NCI-H748 (cell line): ENCODE results near the gene ZFHX3.
"Not testable (repeated sequence)": the region's sequence is repeated elsewhere in the genome, so short reads cannot be mapped to it uniquely, and the experiment has no call there.

Experiments
- DNase-seq: peaks from one replicate; lab custom pipeline; 2025; ENCODE audit not compliant: unreplicated experiment; lab: John Stamatoyannopoulos, UW

The ZFHX3 gene, protein sequence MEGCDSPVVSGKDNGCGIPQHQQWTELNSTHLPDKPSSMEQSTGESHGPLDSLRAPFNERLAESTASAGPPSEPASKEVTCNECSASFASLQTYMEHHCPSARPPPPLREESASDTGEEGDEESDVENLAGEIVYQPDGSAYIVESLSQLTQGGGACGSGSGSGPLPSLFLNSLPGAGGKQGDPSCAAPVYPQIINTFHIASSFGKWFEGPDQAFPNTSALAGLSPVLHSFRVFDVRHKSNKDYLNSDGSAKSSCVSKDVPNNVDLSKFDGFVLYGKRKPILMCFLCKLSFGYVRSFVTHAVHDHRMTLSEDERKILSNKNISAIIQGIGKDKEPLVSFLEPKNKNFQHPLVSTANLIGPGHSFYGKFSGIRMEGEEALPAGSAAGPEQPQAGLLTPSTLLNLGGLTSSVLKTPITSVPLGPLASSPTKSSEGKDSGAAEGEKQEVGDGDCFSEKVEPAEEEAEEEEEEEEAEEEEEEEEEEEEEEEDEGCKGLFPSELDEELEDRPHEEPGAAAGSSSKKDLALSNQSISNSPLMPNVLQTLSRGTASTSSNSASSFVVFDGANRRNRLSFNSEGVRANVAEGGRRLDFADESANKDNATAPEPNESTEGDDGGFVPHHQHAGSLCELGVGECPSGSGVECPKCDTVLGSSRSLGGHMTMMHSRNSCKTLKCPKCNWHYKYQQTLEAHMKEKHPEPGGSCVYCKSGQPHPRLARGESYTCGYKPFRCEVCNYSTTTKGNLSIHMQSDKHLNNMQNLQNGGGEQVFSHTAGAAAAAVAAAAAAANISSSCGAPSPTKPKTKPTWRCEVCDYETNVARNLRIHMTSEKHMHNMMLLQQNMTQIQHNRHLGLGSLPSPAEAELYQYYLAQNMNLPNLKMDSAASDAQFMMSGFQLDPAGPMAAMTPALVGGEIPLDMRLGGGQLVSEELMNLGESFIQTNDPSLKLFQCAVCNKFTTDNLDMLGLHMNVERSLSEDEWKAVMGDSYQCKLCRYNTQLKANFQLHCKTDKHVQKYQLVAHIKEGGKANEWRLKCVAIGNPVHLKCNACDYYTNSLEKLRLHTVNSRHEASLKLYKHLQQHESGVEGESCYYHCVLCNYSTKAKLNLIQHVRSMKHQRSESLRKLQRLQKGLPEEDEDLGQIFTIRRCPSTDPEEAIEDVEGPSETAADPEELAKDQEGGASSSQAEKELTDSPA (N-terminal part only)

GRCh38 chr16:73047536-73048291, at the start of gene ZFHX3:
Gene ZFHX3 (minus strand): TSS chr16:73048128. CDS start chr16:72960145, 87,983 bp downstream.
- peak; percentile 64 for DNase-seq

DNA sequence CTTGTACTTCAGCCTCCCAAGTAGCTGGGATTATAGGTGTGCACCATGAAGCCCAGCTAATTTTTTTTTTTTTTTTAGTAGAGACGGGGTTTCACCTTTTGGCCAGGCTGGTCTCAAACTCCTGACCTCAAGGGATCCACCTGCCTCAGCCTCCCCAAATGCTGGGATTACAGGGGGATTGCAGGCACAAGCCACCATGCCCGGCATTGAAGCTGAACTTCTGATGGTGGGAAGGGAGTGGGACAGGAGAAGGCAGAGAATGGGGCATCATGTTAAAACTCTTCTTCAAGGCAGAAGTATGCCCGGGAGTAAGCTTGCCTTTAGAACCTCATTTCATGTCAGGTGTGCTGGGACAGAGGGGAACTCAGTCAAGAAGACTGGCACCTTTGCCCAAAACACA, 48.6 kb upstream of the ZFHX3 start:
- no peak for DNase-seq

DNA sequence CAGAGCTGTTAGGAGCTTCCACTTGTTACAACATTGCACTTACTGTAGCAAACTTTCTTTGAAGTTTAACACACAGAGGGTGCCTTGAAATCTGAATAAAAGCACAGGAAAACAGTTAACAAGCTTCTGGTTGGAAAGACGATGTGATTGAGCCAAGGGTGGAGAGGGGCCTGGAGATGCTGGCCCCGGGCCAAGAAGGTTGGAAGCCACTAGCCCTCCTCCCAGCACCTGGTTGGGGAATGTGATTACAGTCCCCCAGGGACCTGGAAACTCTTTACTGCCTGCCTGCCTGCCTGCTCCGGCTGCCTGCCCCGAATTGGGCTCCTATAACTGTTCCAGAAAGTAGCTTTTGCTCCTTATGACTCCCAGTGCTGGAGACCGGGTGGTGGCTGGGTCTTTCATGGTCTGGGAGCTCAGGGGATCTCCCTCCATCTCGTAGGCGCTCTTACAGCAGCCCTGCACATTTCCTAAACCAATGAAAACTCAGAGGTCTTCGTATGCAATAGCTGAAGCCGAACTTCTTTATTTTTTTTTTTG, 48.0 kb upstream of the ZFHX3 start:
- peak; percentile 71 for DNase-seq

DNA sequence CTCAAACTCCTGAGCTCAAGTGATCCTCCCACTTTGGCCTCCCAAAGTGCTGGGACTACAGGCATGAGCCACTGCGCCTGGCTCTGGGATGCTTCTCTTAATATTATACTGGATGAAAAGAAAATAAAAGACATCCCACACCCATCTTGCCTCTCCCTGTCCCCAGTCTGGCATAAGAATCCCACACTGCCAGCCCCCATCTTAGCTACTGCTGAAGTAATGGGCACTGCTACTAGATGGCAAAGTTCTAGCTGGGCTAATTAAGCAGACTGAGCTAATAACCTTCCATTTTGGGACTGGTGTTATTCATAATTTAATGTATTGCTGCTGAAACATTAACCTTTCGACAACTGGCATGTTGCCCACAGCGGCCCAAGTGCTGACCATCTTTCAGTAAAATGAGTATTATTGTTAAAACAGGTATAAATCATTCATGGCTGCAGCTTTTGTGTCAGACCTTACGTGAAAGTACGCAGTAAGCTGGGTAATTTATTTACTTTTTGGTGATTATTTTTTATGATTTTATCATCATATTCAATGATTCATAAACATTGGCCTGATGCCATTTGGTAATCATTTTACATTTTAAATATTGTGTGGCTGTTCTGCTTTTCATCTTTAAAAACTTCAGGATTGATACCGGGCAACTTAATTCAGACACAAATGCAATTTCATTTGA, 47.4 kb upstream of the ZFHX3 start:
- DNase-seq, result peak; percentile 25

- no peak for DNase-seq
Measured at GRCh38 chr16:73094371-73094770, 46.4 kb upstream of the ZFHX3 start.

GRCh38 chr16:73093146-73094144, 45.5 kb upstream of the ZFHX3 start:
- no peak for DNase-seq

DNA sequence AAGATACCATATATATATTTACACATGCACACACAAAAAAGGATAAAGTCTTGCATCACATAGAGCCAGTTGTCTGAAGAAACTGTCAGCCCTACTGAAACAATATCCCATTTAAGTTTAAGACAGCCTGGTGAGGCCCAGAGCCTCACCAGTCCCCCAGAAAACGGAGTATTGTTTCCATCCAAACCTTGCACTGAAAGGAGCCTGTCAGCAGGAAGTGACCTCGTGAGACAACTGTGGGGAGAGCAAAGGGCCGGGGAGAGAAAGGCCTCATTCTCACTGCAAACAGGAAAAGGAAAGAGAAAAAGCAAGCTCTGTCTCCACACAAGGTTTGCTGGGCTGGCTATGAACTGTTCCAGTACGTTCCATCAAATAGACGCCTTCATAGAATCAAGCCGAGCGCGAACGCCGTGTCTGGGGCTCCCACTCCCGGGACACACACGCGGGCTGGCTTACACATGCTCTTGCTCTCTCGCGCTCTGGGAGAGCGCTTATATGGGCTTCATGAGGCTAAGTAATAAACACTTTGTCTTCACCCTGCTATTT, 44.4 kb upstream of the ZFHX3 start:
- peak; percentile 1 for DNase-seq

DNA sequence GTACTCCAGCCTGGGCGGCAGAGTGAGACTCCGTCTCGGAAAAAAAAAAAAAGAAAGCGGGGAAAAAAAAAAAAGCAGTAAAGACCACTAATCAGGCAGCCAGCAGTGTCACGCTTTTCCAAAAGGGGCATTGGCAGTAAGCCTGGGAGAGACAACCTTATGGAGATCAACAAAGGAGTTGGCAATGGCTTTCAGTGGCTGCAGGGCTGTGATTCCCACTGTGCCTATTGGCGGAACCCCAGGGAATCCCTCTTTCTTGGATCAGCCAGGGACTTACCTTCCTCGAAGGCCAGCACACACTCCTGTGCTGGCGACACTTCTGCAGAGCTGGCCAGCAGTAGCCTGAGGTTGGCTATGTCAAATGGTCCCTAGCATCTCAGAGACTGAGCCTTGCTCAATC, 43.2 kb upstream of the ZFHX3 start:
- DNase-seq, result no peak

DNA sequence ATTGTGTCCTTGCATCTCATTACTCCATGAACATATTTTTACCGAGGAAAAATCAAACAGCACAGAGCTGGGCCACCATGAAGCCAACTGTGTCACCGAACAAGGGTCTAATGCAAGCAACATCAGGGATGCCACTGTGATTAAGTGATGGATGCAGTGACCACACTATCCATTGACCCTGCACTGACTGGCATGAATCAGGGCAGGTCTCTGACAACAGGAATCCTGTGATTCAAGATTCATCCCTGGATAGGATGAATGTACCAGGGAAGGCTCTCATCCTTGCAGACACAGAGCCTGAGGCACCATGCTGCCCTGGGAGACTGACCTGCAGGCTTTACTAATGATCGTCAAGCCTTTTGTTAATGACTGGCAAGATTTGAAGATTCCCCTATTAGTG, 41.5 kb upstream of the ZFHX3 start:
- DNase-seq, result no peak

DNA sequence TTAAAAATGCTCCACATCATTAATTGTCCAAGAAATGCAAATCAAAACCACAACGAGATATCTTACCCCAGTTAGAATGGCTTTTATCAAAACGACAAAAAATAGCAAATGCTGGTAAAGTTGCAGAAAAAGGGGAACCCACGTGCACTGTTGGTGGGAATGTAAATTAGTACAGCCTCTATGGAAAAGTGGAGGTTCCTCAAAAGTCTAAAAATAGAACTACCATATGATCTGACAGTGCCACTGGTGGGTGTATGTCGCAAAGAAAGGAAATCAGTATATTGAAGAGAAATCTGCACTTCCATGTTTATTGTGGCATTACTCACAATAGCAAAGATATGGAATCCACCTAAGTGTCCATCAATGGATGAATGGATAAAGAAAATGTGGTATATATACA, 38.2 kb upstream of the ZFHX3 start:
- no peak for DNase-seq

- DNase-seq, result no peak
Measured at GRCh38 chr16:73083271-73083670, 35.3 kb upstream of the ZFHX3 start.

DNA sequence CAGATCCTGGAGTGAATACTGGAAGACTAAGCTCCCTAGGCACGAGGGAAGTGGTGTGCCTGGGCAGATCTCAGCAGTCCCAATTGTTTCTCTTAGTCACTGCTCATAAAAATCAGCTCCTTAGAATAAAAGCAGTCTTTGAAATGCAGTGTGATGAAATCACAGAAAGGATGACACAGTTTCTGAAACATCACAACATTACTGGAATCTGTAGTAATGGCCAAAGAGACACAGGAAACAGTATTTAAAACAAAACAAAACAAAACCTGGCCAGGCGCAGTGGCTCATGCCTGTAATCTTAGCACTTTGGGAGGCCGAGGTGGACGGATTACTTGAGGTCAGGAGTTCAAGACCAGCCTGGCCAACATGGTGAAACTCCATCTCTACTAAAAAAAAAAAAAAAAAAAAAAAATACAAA, 34.7 kb upstream of the ZFHX3 start:
- not testable (repeated sequence) for DNase-seq

DNA sequence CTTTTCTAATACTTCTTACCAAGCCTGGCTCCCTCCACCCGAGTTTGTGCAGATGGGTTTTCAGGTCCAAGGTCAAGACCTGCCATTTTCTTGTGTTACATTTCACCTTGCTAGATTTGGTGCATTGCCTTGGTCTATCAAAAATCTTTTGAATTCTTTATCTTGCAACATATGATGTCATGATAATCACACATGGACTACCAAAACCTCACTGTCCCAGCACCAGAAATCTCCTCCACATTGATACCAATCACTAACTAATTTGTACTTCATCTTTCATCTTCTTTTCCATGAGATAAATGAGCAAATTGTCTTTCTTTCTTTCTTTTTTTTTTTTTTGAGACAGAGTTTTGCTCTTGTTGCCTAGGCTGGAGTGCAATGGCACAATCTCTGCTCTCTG, 33.0 kb upstream of the ZFHX3 start:
- DNase-seq, result no peak

DNA sequence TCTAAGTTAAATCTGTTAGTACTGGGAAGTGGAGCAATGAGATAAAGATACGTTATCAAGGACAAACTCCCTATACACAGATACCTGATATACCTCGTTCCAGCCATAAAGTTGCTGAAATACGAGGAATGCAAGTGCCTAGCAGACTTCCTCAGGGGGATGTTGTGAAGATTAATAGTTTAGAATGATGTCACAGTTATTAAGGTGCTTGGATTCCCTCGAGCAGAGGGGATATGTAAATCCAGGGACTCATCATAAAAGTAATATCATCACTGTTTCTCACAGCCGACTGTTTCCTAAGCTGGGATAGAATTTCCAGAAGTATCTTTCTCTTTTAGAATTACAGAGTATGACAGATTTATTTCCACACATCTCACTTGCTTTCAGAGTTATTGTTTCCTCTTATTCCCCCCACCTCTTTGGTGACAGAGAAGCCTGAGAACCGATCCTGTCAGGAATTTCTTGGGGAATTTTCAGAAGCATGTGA, 28.4 kb upstream of the ZFHX3 start:
- no peak for DNase-seq

DNA sequence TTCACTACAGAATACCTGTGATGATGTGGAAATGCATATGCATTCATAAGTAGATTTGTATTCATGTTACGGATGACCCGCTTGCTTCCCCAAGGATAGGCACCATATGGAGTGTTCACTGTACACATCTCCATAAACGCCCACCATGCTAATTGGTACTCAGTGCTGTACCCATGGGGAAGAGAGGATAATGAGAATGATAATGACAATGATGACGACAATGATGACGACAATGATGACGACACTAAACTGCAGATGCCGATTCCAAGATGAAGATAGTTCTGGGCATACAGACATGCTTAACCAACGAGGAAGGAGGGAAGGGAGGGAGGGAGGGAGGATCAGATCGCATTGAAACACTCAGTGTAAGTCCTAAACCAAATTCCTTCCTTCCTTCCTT, 26.5 kb upstream of the ZFHX3 start:
- no peak for DNase-seq

DNA sequence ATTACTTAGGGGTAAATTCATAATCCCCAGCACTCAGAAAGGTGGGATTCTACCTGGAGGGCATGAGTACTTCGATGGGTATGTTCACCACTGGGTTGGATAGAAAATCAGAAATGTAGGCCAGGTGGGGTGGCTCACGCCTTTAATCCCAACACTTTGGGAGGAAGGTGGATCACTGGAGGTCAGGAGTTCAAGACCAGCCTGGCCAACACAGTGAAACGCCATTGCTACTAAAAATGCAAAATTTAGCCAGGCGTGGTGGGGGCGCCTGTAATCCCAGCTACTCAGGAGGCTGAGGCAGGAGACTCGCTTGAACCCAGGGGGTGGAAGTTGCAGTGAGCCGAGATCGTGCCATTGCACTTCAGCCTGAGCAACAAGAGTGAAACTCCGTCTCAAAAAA, 24.1 kb upstream of the ZFHX3 start:
- DNase-seq, result not testable (repeated sequence)

DNA sequence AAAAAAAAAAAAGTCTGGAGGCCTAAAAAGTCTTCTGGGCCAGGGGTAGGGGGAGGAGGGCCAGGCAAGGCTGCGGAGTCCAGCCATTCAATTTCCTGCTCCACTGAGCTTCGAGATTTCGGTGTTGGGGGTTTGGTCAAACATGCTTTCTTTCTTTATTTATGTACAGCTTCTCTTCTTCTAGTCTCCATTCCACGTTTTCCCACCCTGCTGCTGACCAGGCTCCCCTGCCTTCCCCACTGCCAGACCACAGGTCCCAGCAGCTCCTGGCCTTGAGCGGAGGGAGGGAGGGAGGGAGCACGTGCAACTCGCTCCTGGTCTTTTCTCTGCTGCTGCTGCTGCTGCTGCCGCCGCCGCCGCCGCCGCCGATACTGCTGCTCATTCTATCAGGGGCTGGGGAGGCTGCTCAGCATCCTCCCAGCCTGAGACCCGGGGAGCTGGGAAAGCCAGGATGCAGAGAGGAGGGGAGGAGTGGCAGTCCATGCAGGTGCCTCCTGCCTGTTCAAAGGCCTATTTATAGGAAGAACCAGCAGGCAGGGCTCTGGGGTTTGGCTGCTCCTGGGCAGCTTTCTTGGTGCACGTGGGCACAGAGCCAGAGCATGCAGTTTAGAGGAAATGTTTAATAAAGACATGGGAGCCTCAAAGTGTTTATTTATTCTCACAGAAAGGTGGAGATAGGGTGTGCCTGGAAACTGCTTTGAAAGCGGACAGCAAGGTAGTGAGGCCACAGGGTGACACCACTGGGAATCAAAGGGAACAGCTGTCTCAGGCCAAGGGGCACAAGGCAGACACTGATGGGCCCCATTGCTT, 23.4 kb upstream of the ZFHX3 start:
- peak; percentile 89 for DNase-seq
